HG03196 (cell line): Measurements from ENCODE around the gene CCDC9.
"Not testable (repeated sequence)": the region's sequence is repeated elsewhere in the genome, so short reads cannot be mapped to it uniquely, and the experiment has no call there.

Experiments
- ATAC-seq: cut with Tn5 transposase; IDR thresholded peaks from one replicate; pipeline ENCODE4 v1.9.1; 2021; ENCODE audit not compliant: unreplicated experiment

Gene CCDC9

GRCh38 chr19:47283405-47284059, 27.2 kb downstream of the CCDC9 start:
- ATAC-seq = no peak

GRCh38 chr19:47284324-47284899, 28.1 kb downstream of the CCDC9 start:
- no peak for ATAC-seq

- no peak for ATAC-seq
Measured at GRCh38 chr19:47296036-47296435, 39.7 kb downstream of the CCDC9 start.

DNA sequence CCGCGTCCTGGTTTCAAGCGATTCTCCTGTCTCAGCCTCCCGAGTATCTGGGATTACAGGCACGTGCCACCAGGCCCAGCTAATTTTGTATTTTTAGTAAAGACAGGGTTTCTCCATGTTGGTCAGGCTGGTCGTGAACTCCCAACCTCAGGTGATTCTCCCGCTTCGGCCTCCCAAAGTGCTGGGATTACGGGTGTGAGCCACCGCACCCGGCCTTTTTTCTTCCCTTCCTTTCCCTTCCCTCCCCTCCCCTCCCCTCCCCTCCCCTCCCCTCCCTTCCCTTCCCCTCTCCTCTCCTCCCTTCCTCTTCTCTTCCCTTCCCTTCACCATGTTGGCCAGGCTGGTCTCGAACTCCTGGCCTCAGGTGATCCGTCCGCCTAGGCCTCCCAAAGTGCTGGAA, 44.5 kb downstream of the CCDC9 start:
- ATAC-seq = not testable (repeated sequence)

- ATAC-seq = no peak
Measured at GRCh38 chr19:47302249-47302648, 45.9 kb downstream of the CCDC9 start.

DNA sequence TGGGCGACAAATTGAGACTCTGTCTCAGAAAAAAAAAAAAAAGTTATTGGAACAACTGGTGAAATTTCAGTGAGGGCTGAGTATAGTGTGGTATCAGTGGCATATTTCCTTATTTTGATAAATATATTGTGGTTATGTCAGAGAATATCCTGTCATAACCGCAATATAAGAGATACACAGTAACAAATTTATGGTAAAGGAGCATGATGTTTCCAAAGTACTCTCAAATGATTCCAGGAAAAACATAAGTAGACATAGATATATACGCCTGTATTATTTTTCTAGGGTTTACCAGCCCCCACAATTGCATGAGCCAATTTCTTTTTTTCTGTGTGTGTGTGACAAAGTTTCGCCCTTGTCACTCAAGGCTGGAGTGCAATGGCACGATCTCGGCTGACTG, 47.6 kb downstream of the CCDC9 start:
- no peak for ATAC-seq

- no peak for ATAC-seq
Measured at GRCh38 chr19:47305309-47305751, 49.0 kb downstream of the CCDC9 start.

DNA sequence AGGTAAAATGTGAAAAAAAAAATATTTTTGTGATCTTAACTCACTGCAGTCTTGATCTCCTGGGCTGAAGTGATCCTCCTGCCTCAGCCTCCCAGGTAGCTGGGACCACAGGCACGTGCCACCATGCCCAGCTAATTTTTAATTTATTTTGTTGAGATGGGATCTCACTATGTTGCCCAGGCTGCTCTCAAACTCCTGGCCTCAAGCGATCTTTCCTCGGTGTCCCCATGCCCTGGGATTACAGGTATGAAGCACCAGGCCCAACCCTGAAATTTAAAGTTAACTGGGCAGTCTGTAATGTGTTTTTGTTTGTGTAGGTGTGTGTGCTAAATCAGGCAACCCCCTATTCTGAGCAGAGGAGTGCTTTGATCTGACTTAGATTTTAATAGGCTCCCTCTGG, 50.0 kb downstream of the CCDC9 start:
- ATAC-seq = no peak

- no peak for ATAC-seq
Measured at GRCh38 chr19:47309038-47309437, 52.7 kb downstream of the CCDC9 start.

DNA sequence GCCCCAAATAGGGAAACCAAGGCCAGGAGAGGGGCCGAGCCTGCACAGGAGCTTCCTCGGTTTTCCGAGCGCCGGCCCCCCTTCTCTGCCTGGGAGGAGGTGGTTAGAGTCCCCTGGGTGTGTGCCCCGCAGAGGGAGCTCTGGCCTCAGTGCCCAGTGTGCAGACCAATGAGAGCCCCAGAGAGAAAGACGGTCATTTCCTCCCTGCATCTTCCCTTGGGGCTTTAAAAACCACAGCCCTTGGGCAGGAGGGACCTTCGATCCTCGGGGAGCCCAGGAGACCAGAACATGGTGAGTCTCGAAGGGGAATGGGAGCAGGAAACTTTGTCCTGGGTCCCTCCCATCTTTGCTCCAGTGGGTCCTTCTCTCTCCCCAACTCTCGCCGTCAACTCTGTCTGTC, 53.3 kb downstream of the CCDC9 start, which contains the start of gene C5AR1:
Gene C5AR1 (plus strand): TSS at position 254 of the 400 bp plus-strand sequence. CDS start 35 bp downstream, at position 289.
- no peak for ATAC-seq

DNA sequence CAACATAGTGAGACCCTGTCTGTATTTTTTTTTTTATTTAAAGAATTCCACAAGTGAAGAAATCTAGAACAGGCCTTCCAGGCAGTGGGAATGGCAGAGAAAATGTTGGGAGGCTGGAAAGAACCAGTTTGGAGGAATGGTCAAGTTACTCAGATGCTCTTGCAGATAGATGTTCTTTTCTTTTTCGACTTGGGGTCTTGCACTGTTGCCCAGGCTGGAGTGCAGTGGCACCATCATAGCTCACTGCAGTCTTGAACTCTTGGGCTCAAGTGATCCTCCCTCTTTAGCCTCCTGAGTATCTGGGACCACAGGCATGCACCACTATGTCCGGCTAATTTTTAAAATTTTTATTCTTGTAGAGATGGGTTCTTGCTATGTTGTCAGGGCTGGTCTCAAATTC, 54.0 kb downstream of the CCDC9 start:
- no peak for ATAC-seq

DNA sequence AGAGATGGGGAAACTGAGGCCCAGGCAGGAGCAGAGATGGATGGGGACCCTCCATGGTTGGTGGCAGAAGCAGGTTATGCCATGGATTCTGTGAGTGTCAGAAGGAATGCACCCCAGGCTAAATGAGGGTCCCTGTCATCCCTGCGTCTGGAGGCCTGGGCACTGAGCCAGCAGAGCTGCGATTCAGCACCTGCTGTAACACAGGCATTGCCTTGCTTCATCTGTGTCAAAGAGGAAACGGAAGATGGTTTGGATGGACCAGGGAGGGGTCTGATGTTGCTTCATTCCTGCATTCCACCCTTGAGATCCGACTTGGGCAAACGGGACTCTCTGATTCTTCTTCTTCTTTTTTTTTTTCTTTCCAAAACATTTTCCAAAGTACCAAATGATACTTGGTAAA, 54.5 kb downstream of the CCDC9 start:
- ATAC-seq = no peak

DNA sequence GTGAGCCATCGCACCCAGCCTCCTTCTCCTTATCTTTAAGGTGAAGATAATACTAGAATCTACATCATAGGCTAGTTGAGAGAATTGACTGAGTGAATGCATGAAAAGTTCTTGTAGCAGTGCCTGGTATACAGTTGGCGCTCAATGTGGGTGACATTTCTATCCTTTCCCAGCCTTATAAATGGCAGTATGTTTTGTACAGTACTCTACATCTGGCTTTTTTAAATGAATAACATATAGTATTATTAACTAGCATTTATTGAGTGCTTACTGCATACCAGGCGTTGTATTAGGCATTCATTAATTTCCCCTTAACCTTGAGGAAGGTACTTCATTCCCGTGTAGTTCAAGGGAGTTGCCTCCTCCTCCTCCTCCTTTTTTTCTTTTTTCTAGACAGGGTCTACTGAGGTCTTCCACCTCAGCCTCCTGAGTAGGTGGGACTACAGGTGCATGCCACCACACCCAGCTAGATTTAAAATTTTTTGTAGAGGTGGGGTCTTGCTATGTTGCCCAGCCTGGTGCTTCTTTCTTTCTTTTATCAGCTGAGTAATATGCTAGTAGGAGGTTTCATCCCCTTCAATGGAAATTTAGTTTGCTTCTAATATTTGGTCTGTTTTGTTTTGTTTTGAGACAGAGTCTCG, 56.2 kb downstream of the CCDC9 start:
- ATAC-seq = no peak

GRCh38 chr19:47313754-47314295, 57.5 kb downstream of the CCDC9 start:
- no peak for ATAC-seq

DNA sequence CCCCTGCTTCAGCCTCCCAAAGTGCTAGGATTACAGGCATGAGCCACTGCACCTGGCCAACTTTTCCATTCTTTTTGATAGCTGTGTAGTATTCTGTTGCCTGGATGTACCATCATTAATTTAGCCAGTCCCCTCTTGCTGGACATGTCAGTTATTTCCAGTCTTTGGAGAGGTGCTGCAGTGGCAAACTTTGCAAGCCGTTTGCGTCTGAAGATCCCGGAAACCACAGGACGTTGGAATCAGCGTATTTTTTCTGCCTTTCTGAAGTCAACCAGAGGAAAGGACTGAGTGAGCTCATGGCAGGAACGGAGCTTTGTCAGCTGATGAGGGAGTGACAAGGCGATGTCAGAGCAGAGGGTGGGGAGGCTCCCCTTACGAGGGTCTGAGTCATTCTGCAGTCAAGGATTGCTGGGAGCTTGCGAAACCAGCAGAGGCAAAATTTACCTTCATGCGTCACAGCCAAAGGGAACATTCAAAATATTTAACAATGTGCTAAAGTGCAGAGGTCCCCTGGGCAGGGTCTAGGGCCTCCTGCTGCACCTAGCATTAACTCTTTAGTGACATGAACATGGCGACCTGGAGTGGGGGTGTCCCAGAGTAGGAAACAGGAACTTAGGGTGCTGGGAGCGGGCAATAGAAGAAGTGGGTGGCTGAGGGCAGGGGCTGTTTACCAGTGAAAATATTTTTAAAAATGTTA, 58.9 kb downstream of the CCDC9 start:
- ATAC-seq = no peak

- ATAC-seq = no peak
Measured at GRCh38 chr19:47316513-47316912, 60.2 kb downstream of the CCDC9 start.

DNA sequence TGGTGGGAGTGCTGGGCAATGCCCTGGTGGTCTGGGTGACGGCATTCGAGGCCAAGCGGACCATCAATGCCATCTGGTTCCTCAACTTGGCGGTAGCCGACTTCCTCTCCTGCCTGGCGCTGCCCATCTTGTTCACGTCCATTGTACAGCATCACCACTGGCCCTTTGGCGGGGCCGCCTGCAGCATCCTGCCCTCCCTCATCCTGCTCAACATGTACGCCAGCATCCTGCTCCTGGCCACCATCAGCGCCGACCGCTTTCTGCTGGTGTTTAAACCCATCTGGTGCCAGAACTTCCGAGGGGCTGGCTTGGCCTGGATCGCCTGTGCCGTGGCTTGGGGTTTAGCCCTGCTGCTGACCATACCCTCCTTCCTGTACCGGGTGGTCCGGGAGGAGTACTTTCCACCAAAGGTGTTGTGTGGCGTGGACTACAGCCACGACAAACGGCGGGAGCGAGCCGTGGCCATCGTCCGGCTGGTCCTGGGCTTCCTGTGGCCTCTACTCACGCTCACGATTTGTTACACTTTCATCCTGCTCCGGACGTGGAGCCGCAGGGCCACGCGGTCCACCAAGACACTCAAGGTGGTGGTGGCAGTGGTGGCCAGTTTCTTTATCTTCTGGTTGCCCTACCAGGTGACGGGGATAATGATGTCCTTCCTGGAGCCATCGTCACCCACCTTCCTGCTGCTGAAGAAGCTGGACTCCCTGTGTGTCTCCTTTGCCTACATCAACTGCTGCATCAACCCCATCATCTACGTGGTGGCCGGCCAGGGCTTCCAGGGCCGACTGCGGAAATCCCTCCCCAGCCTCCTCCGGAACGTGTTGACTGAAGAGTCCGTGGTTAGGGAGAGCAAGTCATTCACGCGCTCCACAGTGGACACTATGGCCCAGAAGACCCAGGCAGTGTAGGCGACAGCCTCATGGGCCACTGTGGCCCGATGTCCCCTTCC, 63.9 kb downstream of the CCDC9 start:
- ATAC-seq = no peak
